Mucosa of stomach (tissue), 1 donor: ENCODE measurements around the gene ADISSP.

Source experiments
- H3K27me3 ChIP-seq: one replicate; pipeline ENCODE4 v1.7.0; 2013; ENCODE audit warnings: mild to moderate bottlenecking, low read length; ENCODE audit not compliant: control insufficient read depth, insufficient read depth
- H3K36me3 ChIP-seq: one replicate; pipeline ENCODE4 v1.7.0; 2013; ENCODE audit warnings: low read length; ENCODE audit not compliant: control insufficient read depth, insufficient read depth
- H3K4me1 ChIP-seq: one replicate; pipeline ENCODE4 v1.7.0; 2013; ENCODE audit warnings: mild to moderate bottlenecking, low read length; ENCODE audit not compliant: control insufficient read depth, insufficient read depth
- H3K4me3 ChIP-seq: one replicate; pipeline ENCODE4 v1.7.0; 2013; ENCODE audit warnings: low read length
- H3K9ac ChIP-seq: one replicate; pipeline ENCODE4 v1.7.0; 2013; ENCODE audit warnings: mild to moderate bottlenecking, low read length, moderate library complexity
- H3K9me3 ChIP-seq: one replicate; pipeline ENCODE4 v1.7.0; 2013; ENCODE audit warnings: mild to moderate bottlenecking, low read length, moderate library complexity; ENCODE audit not compliant: control insufficient read depth
- donor health status: Pancreatic carcinoma.

The ADISSP gene

GRCh38 chr20:3727401-3728021, 40.0 kb downstream of the ADISSP start:
- Histone ChIP-seq H3K27me3 (peaks cover 12% of the 10 kb centered on the region), H3K4me3 (no peak overlapping the region), H3K9ac (no peak overlapping the region), H3K9me3 (no peaks in the 10 kb centered on the region), H3K36me3 (no peaks in the 10 kb centered on the region), H3K4me1 (no peaks in the 10 kb centered on the region)

DNA sequence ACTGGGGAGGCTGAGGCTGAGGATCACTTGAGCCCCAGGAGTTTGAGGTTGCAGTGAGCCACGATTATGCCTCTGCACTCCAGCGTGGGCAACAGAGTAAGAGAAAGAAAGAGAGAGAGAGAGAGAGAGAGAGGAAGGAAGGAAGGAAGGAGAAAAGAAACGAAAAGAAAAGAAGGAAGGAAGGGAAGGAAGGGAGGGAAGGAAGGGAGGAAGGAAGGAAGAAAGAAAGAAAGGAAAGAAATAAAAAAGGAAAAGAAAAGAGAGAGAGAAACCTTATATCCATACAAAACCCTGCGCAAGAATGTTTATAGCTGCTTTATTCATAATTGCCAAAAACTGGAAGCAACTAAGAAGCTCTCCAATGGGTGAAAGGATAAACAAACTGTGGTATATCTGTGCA, 43.2 kb downstream of the ADISSP start:
- H3K27me3 ChIP-seq = peaks cover 3% of the 10 kb centered on the region
- H3K4me3 ChIP-seq = no peak overlapping the region
- no peaks in the 10 kb centered on the region for H3K4me1 ChIP-seq
- H3K9me3 ChIP-seq = no peaks in the 10 kb centered on the region
- no peak overlapping the region for H3K9ac ChIP-seq
- no peaks in the 10 kb centered on the region for H3K36me3 ChIP-seq

GRCh38 chr20:3723284-3723683, 44.3 kb downstream of the ADISSP start:
- Histone ChIP-seq H3K9me3 (no peaks in the 10 kb centered on the region), H3K4me3 (no peak overlapping the region), H3K27me3 (no peaks in the 10 kb centered on the region), H3K4me1 (no peaks in the 10 kb centered on the region), H3K36me3 (no peaks in the 10 kb centered on the region), H3K9ac (no peak overlapping the region)

GRCh38 chr20:3721912-3722311, 45.6 kb downstream of the ADISSP start:
- H3K4me3 ChIP-seq = no peak overlapping the region
- H3K27me3 ChIP-seq = no peaks in the 10 kb centered on the region
- no peaks in the 10 kb centered on the region for H3K4me1 ChIP-seq
- no peaks in the 10 kb centered on the region for H3K36me3 ChIP-seq
- H3K9ac ChIP-seq = no peak overlapping the region
- no peaks in the 10 kb centered on the region for H3K9me3 ChIP-seq

GRCh38 chr20:3720626-3721025, 46.9 kb downstream of the ADISSP start:
- Histone ChIP-seq H3K4me1 (no peaks in the 10 kb centered on the region), H3K9me3 (no peaks in the 10 kb centered on the region), H3K36me3 (no peaks in the 10 kb centered on the region), H3K4me3 (no peak overlapping the region), H3K27me3 (no peaks in the 10 kb centered on the region), H3K9ac (no peak overlapping the region)

DNA sequence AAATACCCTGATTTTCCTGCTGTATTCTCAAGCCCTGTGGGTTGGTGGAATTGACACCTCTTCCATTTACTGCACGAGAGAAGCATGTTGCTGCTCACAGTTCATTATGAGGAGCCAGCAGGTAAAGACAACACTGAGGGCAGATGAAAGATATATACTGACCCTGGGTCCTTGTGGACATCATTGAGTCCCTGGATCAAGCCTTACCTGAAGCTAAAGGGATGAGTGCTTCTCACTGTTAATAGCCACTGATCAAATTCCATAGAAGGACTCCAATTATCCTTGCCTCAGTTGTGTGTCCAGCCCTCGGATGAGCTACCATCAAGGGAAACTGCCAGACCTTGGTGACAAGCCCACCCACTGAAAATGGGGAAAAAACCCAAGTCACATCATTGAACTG, 47.5 kb downstream of the ADISSP start:
- Histone ChIP-seq H3K36me3 (no peaks in the 10 kb centered on the region), H3K4me1 (no peaks in the 10 kb centered on the region), H3K9ac (no peak overlapping the region), H3K27me3 (no peaks in the 10 kb centered on the region), H3K9me3 (no peaks in the 10 kb centered on the region), H3K4me3 (no peak overlapping the region)

GRCh38 chr20:3719046-3719445, 48.5 kb downstream of the ADISSP start:
- H3K4me3 ChIP-seq = no peak overlapping the region
- H3K4me1 ChIP-seq = no peaks in the 10 kb centered on the region
- H3K27me3 ChIP-seq = no peaks in the 10 kb centered on the region
- no peak overlapping the region for H3K9ac ChIP-seq
- no peaks in the 10 kb centered on the region for H3K36me3 ChIP-seq
- no peaks in the 10 kb centered on the region for H3K9me3 ChIP-seq

DNA sequence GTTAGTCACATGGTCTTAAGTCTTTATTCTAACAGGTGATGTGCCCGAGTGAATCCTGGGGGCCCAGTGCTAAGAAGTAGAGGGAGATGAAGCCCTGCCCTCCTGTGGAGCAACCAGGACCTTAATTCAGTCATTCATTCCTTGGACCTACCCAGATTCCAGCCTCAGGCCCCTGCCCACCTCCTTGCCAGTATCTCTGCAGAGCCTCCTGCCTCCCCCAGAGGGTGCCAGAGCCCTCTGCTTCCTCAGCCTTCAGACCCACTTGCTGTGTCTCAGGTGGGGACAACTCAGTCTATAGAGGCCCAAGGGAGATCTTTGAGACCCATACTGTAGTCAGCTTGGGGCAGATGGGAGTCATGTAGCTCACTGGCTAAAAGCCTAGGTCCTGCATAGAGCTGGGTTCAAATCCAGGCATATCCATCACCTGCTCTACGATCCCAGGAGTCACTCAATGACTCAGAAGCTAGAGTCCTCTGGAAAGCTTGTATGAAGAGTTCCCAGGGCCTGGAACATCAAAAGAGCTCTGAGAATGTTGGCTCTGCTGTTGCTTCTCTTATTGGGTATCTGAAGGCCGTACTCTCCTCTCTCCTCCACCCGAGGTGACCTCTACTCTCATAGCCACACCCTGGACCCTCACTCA, 51.2 kb downstream of the ADISSP start:
- H3K9ac ChIP-seq = no peak overlapping the region
- H3K4me3 ChIP-seq = no peak overlapping the region
- H3K4me1 ChIP-seq = no peaks in the 10 kb centered on the region
- no peaks in the 10 kb centered on the region for H3K36me3 ChIP-seq
- no peaks in the 10 kb centered on the region for H3K9me3 ChIP-seq
- H3K27me3 ChIP-seq = no peaks in the 10 kb centered on the region

- Histone ChIP-seq H3K4me3 (no peak overlapping the region), H3K9ac (no peak overlapping the region), H3K36me3 (no peaks in the 10 kb centered on the region), H3K4me1 (no peaks in the 10 kb centered on the region), H3K27me3 (no peaks in the 10 kb centered on the region), H3K9me3 (no peaks in the 10 kb centered on the region)
Measured at GRCh38 chr20:3714092-3714491, 53.5 kb downstream of the ADISSP start.

DNA sequence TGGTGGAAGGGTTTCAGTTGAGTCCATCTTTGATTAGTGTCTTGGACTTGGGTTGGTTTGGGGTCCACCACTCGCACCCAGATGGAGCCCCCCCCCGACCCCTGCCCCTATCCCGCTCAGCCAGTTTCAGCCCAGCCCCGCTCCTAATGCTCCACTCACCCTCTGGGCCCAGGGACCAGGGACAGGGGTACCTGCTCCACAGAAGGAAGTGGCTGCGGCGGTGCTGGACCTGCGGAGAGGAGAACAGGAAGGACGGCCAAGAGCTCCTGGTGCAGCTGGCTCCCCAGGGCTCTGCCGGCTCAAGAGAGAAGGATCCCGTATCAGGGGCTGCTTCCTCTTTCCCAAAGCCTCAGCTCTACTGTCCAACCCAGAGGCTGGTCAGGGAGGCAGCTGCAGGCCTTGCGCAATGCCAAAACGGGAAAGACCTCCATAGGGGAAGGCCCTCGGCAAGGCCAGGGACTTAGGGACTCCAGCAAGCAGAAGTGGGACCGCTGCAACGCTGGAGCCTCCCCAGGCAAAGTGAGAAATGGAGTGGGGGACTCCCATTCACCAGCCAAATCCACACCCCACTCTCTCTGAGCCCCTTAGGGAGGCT, 55.2 kb downstream of the ADISSP start, which contains the start of gene SIGLEC1:
Gene SIGLEC1, minus strand, starts transcription at position 322 of the 595 bp plus-strand sequence. CDS start 5,472 bp downstream, outside the sequence.
- H3K9me3 ChIP-seq = no peaks in the 10 kb centered on the region
- no peaks in the 10 kb centered on the region for H3K36me3 ChIP-seq
- H3K9ac ChIP-seq = no peak within 1 kb of the TSS
- no peaks in the 10 kb centered on the region for H3K4me1 ChIP-seq
- no peaks in the 10 kb centered on the region for H3K27me3 ChIP-seq
- no peak within 1 kb of the TSS for H3K4me3 ChIP-seq

DNA sequence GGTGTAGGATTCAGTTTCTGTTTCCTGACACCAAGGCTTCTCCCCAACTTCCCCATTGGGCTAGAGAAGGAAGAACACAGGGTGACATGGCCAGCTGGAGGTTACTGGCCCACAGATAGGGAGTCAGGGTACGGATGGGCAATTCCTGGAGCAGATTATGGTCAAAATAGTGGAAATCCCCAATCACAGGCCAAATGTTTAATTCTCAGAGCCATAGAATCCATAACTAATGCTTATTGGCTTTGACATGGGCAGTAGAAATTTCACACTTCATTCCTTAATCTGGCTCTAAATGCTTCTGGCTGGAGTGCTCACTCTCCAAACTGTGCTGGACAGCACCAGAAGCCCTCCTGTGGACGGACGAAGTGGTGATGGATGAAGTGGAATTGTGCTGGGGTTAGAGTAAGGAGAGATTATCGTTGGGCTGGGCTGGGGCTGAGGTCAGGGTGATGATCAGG, 56.0 kb downstream of the ADISSP start:
- Histone ChIP-seq H3K9me3 (no peaks in the 10 kb centered on the region), H3K9ac (no peak overlapping the region), H3K27me3 (no peaks in the 10 kb centered on the region), H3K4me3 (no peak overlapping the region), H3K4me1 (no peaks in the 10 kb centered on the region), H3K36me3 (no peaks in the 10 kb centered on the region)

- H3K9me3 ChIP-seq = no peaks in the 10 kb centered on the region
- no peak overlapping the region for H3K9ac ChIP-seq
- H3K36me3 ChIP-seq = no peaks in the 10 kb centered on the region
- H3K27me3 ChIP-seq = no peaks in the 10 kb centered on the region
- no peak overlapping the region for H3K4me3 ChIP-seq
- H3K4me1 ChIP-seq = no peaks in the 10 kb centered on the region
Measured at GRCh38 chr20:3710703-3711483, 56.7 kb downstream of the ADISSP start.
